GM18499 (cell line): ENCODE results near the gene IL22.

Source experiments
- ATAC-seq: cut with Tn5 transposase; IDR thresholded peaks from one replicate; pipeline ENCODE4 v1.9.1; 2021; ENCODE audit warnings: moderate number of reproducible peaks; ENCODE audit not compliant: insufficient read depth, unreplicated experiment

Gene IL22

GRCh38 chr12:68264857-68265256, 11.5 kb upstream of the IL22 start:
- ATAC-seq, result no peak

DNA sequence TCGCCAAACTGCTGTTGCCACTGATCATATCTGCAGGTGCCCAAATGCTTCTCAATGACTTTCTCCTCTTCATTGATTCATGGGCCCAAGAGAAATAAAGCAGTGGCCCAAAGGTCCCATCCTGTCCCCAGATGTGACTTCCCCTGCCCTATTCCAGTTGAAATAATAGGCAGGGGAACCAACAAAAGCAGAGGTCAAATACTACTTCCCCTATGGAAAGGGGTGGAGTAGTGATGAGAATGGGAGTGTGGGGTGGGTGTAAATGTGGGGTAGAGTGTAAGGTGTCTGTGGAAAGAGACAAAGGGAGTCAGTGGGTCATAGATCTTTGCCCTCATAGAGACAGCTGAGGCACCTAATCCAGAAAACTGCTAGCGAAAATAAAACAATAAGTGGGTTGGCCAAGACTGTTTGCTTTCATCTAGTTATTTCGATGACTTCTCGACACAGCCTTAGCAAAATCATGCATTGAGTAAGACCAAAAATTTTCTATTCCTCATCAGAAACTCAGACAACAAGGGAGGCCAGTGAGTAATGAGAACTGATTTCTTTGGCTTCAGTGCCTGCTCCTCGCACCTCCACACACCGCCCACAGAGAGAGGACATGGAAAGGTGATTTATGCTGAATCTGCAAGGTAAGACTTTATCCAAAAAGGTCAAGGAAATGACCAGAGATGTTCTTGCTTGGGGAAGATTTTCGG, 10.9 kb upstream of the IL22 start:
- no peak for ATAC-seq

DNA sequence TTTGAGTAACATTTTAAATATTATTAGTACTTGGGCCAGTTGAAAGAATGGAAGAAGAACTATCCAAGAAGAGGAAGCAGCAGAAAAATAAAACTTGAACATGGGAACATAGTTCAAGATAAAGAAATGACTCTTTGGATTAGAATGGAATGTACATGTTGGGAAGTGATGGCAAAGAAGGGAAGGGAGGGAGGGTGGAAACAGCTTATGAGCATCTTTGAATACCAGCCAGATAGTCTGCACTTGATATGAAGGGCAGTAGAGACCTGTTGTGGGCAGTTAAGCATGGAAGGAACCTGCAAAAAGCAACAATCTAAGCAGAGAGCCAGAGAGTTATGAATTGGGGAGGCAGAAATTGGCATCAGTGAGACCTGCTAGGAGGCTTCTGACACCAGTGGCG, 10.0 kb upstream of the IL22 start:
- ATAC-seq, result no peak

DNA sequence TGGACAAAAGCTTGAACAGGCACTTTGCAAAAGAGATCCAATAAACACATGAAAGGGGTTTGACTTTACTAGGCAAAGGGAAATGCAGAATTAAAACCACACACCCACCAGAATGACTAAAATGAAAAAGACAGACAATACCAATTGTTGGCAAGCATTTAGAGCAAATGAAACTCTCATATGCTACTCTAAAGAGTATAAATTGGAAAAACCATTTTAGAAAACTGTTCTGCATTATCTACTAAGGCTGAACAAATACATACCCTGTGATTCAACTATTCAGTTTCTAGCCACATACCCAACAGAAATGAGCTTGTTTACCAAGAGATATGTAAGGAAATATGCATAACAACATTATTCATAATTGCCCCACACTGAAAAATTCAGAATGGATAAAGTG, 8.5 kb upstream of the IL22 start:
- no peak for ATAC-seq

- no peak for ATAC-seq
These were observed 6.7 kb upstream of the IL22 start for GRCh38 chr12:68260153-68260552.

GRCh38 chr12:68259318-68259940, 6.0 kb upstream of the IL22 start:
- no peak for ATAC-seq

DNA sequence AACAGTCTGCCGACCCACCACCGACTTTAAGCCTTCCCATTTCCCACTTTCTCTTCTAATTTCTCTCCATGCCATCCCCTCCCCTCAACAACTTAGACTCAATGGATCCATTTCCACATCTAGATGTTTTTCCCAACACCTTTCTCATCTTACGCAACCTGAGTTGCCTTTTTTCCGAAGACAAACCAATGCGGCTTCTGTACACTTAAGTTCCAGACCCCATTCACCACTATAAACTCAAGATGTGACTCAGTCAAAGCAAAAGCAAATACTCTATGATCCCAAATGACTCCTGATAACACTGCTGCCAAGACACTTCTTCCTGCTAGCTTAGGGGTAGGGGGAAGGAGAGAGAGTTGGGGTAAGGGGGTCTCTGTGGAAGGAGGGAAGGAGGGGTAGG, 1.3 kb downstream of the IL22 start:
- no peak for ATAC-seq

DNA sequence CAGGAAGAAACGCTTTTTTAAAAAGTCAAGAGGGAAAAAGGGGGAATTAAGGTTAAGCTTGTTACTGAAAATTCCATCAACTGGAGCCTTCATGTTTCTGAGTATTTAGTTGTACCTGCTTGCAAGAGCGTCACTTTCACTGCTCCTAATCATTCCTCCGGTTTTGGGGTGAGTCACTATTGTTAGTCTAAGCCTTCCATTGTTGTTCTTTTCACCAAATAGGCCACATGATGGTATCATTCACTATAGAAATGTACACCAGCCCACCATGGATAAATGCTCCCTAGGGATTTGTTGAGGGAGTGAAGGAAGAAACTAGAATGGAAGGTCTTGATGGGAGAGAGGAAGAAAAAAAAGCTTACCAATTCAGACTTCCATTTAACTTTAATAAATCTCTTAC, 3.0 kb downstream of the IL22 start:
- ATAC-seq, result no peak

DNA sequence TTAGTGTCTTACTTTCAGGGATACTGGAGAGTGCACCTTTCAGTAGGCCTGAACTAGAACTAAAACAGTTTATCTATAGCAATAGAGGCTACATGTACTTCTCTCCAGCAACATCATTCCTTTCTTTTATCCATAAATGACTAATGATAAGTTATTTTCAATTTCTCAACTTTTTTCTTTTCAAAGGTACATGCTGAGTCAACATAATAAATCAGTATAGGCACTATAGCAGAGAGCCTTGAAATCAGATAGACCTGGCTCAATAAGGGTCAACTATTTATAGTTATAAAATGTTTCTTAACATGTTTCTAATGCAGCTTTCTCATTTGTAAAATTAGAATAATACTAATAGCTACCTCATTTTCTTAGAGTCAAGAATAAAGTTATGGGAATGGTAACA, 5.6 kb downstream of the IL22 start:
- no peak for ATAC-seq

GRCh38 chr12:68246350-68246749, 7.1 kb downstream of the IL22 start:
- ATAC-seq, result no peak

DNA sequence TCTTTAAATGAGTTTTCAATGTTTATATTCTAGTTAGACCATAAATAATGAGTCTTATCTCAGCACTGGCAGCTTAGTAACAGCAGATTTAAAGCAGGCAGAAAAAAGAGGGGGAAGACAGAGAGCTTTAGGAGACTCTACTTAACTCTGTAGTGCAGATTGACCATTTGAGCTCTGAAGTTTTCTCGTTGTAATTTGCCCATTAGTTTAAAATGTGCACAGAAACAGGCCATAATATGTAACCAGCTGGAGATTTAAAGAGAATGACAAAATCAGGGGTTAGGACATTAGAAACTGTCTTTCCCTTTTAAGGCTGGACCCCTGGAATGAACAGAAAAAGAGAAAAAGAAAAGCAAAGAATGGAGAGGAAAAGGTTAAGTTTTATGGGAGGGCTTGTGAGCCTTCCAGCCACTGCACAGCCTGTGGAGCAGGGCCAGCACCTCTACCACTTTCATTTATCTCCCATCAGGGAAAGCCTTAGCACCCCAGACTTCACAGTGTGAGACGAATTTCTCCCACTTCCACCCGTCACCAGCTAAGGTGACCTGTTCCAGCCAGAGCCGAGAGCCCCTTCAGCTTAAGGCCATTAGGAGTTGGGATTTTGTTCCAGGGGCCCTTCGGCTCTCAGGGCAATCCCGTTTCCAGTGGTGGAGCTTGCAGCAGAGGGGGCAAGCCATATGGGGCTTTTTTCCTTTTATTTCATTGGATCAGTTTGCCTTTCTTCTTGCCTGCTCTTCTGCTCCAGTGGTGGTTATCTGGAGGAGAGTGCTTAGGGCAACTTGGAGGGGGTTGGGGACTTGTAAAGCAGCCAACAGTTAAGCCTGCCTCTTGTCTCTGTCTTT, 8.0 kb downstream of the IL22 start:
- ATAC-seq, result no peak

- no peak for ATAC-seq
These were observed 10.6 kb downstream of the IL22 start for GRCh38 chr12:68242777-68243176.

GRCh38 chr12:68240975-68241374, 12.4 kb downstream of the IL22 start:
- peak; percentile 98 for ATAC-seq

DNA sequence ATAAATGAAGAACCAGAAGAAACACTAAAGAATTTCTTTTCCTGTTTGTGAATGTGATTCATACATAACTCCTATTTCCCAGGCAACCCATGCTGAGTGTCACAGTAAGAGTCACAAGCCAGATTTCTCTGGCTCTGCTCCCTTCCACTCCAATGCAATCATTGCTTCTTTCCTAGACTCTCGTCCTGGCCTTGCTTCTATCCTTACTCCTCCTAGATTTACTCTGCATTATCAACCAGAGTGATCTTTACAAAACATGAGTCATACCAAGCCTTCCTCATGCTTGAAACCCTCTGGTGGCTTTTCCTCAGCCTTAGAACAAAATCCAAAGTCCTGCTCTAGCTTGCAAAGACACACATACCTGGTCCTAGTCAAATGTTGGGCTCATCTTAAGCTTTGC, 13.3 kb downstream of the IL22 start:
- no peak for ATAC-seq

DNA sequence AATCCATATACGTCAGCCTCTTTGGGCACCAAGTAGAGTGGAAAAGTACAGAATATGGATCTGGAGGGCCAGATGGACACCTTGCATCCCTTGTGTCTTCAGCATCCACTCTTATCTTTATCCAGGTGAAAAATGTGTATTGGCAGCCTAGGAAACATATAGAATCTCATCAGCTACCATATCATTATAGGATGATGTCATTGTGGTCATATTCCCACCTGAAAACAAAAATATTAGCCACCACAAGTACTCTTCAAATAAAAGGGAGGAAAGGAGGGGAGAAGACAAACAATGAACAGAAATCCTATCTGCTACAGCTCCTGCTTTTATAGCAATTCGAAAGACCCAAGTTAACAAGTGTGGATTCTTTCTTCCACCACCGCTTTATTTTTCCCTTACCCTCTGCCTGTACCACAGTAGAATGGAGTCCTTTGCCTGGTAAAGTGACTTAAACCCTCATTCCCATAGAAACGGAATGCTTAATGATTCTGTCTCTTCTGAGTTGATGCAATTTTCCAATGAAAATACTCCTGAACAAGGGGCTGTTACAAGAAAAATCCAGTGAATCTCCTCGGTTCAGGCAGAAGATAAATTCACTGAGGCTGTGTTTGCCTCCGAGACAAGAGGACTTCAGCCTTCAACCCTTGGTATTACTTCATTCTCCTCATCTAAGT, 14.0 kb downstream of the IL22 start:
- no peak for ATAC-seq

- ATAC-seq, result no peak
These were observed 15.8 kb downstream of the IL22 start for GRCh38 chr12:68237619-68238018.

DNA sequence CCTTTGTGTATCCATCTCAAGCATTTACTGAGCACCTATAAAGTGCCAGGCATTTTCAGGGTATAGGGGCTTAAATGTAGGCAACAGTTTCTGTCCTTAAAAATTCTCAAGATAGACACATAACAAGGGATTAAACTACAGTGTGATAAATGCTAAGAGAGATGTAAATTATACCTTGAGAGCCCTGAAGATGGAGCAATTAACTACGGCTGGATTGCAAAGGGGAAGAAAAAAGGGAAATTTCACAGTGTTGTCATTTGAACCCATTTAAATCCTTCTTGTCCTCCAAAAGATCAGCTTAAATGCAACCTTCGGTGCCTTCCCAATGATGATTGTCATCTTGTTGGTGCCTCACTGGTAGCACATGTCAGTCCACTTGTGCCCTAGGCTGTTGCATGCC, 16.3 kb downstream of the IL22 start:
- ATAC-seq, result no peak

GRCh38 chr12:68236421-68237059, 16.9 kb downstream of the IL22 start:
- no peak for ATAC-seq

GRCh38 chr12:68235576-68235975, 17.8 kb downstream of the IL22 start:
- ATAC-seq, result no peak

DNA sequence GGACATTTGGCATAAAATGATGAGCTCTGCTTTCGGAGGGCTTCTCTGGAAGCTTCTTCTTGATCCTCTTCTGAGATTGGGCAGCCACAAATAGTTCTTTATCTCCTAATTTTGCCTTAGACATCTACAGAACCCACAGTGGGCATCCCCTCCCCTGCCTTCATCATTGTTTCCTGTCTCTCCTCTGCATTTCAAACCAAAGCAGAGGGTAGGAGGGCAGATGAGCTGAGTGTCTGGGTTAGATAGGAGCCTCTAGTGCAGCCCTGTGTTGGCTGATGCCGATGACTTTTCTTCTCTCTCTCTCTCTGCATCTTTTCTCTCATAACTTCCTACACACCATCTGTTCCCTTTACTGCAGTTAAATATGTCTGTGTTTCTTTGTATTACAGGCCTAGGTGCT, 19.3 kb downstream of the IL22 start:
- no peak for ATAC-seq
